Stimulated activated CD4-positive, alpha-beta T cell treated with anti-CD3 and anti-CD28 coated beads, Interleukin-1b, Interleukin-23, amount 100 ng/mL, for 48 hours (primary cell): ENCODE results near the gene PTPN11.
A peak's percentile ranks its signal among the peaks of the same experiment; 100 is the strongest.
"Not testable (repeated sequence)": the region's sequence is repeated elsewhere in the genome, so short reads cannot be mapped to it uniquely, and the experiment has no call there.

Experiments used
- DNase-seq: peaks from one replicate; pipeline ENCODE4 v3.0.0-alpha.2; 2020

The PTPN11 gene

GRCh38 chr12:112409906-112410244 lies 8.9 kb upstream of the PTPN11 start:
- DNase-seq: no peak

- no peak for DNase-seq
Measured at GRCh38 chr12:112413855-112414625, 4.7 kb upstream of the PTPN11 start.

- not testable (repeated sequence) for DNase-seq
Measured at GRCh38 chr12:112415457-112415856, 3.3 kb upstream of the PTPN11 start.

- DNase-seq: no peak
Measured at GRCh38 chr12:112418273-112418607, 507 bp upstream of the PTPN11 start.

- DNase-seq: no peak
Measured at GRCh38 chr12:112419297-112420133, 768 bp downstream of the PTPN11 start.

- DNase-seq: no peak
Measured at GRCh38 chr12:112420740-112421139, 2.0 kb downstream of the PTPN11 start.

GRCh38 chr12:112421363-112421762 lies 2.6 kb downstream of the PTPN11 start:
- no peak for DNase-seq

GRCh38 chr12:112422531-112422930 lies 3.8 kb downstream of the PTPN11 start:
- no peak for DNase-seq

GRCh38 chr12:112424126-112424525 lies 5.4 kb downstream of the PTPN11 start:
- no peak for DNase-seq

- DNase-seq: no peak
Measured at GRCh38 chr12:112425582-112426382, 7.0 kb downstream of the PTPN11 start.

- DNase-seq: no peak
Measured at GRCh38 chr12:112427760-112428159, 9.0 kb downstream of the PTPN11 start.

- DNase-seq: peak; percentile 16
Measured at GRCh38 chr12:112430929-112431328, 12.2 kb downstream of the PTPN11 start.

GRCh38 chr12:112431965-112432364 lies 13.2 kb downstream of the PTPN11 start:
- DNase-seq: no peak

GRCh38 chr12:112433551-112433950 lies 14.8 kb downstream of the PTPN11 start:
- DNase-seq: no peak

- DNase-seq: not testable (repeated sequence)
Measured at GRCh38 chr12:112438645-112439044, 19.9 kb downstream of the PTPN11 start.

GRCh38 chr12:112439769-112440168 lies 21.0 kb downstream of the PTPN11 start:
- no peak for DNase-seq

GRCh38 chr12:112440653-112441052 lies 21.9 kb downstream of the PTPN11 start:
- DNase-seq: not testable (repeated sequence)

GRCh38 chr12:112443916-112444315 lies 25.2 kb downstream of the PTPN11 start:
- no peak for DNase-seq

- no peak for DNase-seq
Measured at GRCh38 chr12:112446008-112446725, 27.4 kb downstream of the PTPN11 start.

- no peak for DNase-seq
Measured at GRCh38 chr12:112447106-112447505, 28.4 kb downstream of the PTPN11 start.

- not testable (repeated sequence) for DNase-seq
Measured at GRCh38 chr12:112448165-112448564, 29.4 kb downstream of the PTPN11 start.

GRCh38 chr12:112450725-112451124 lies 32.0 kb downstream of the PTPN11 start:
- DNase-seq: no peak

GRCh38 chr12:112456029-112456428 lies 37.3 kb downstream of the PTPN11 start:
- no peak for DNase-seq
